GM19463 (cell line): ENCODE data around the gene CARD19.
A peak's percentile ranks its signal among the peaks of the same experiment; 100 is the strongest.

Experiments
- ATAC-seq: cut with Tn5 transposase; IDR thresholded peaks from one replicate; pipeline ENCODE4 v1.9.1; 2021; ENCODE audit warnings: mild to moderate bottlenecking, moderate library complexity; ENCODE audit not compliant: unreplicated experiment

CARD19 gene

GRCh38 chr9:93149361-93149760 lies 53.3 kb downstream of the CARD19 start:
- no peak for ATAC-seq

- ATAC-seq: no peak
Measured at GRCh38 chr9:93151097-93151784, 55.2 kb downstream of the CARD19 start.

GRCh38 chr9:93154293-93154903 lies 58.4 kb downstream of the CARD19 start:
- ATAC-seq: no peak

GRCh38 chr9:93155716-93156474 lies 59.9 kb downstream of the CARD19 start:
- ATAC-seq: no peak

- peak; percentile 57 for ATAC-seq
Measured at GRCh38 chr9:93156475-93157008, 60.5 kb downstream of the CARD19 start.

GRCh38 chr9:93159601-93160471 lies 63.8 kb downstream of the CARD19 start:
- peak; percentile 92 for ATAC-seq

- ATAC-seq: no peak
Measured at GRCh38 chr9:93161786-93162562, 66.0 kb downstream of the CARD19 start.
